T47D (cell line): ENCODE data around the gene NAA16.

Experiments used
- DNase-seq, 2 experiments: peaks; one replicate each; pipeline versions ENCODE4 v3.0.0 to v3.0.0-alpha.2; 2011 to 2012; ENCODE audit warnings: low read depth in 1 of 2, low spot score in 1 of 2
- JUND ChIP-seq: IDR thresholded peaks from 2 replicates; pipeline ENCODE4 v1.6.1; 2012; ENCODE audit warnings: low read depth
- in situ Hi-C: cut with HindIII; loops from 2 replicates; pipeline ENCODE4 v1.10.0; 2016; ENCODE audit warnings: low sequenced_read_pairs, low pct_unique_long_range_greater_than_20kb

NAA16 gene

DNA sequence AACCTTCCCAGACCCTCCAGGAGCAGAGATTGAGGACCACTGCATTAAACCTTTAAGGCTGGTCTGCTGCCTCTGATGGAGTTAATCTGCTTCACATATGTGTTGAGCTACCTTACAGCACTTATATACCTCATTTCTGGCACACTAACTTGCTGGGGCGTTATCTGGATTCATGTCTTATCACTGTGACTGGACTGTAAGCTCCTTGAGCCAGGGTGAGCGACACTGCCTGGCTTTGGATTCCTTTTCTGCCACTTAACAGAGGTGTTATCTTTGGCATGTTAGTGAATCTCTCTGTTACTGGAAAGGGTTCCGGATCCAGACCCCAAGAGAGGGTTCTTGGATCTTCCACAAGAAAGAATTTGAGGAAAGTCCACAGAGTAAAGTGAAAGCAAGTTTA lies 76.5 kb downstream of the NAA16 start:
- TF ChIP-seq JUND = no peak
- DNase-seq = no peak
- in situ Hi-C loops = no loop called here

- in situ Hi-C loops = no loop called here
- TF ChIP-seq JUND = no peak
Measured at GRCh38 chr13:41388143-41388881, 77.2 kb downstream of the NAA16 start.

GRCh38 chr13:41389580-41389979 lies 78.5 kb downstream of the NAA16 start:
- no peak for TF ChIP-seq JUND
- in situ Hi-C loops = no loop called here
- no peak for DNase-seq

More at GRCh38 chr13:41388143-41388881, 77.2 kb downstream of the NAA16 start:
- no peak for DNase-seq

DNA sequence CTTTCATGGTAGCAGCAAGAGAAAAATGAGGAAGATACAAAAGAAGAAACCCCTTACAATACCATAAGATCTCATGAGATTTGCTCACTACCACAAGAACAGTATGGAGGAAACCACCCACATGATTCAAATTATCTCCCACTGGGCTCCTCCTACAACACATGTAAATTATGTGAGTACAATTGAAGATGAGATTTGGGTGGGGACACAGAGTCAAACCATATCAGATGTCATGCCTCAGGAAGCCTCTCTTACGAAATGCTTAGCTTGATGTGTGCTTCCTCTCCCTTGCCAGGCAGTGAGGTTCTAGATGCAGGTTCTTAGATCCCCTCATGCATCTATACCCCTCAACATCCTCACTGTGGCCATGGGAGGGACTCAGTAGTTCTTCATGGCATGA lies 83.1 kb downstream of the NAA16 start:
- in situ Hi-C loops = no loop called here
- DNase-seq = no peak
- no peak for TF ChIP-seq JUND

DNA sequence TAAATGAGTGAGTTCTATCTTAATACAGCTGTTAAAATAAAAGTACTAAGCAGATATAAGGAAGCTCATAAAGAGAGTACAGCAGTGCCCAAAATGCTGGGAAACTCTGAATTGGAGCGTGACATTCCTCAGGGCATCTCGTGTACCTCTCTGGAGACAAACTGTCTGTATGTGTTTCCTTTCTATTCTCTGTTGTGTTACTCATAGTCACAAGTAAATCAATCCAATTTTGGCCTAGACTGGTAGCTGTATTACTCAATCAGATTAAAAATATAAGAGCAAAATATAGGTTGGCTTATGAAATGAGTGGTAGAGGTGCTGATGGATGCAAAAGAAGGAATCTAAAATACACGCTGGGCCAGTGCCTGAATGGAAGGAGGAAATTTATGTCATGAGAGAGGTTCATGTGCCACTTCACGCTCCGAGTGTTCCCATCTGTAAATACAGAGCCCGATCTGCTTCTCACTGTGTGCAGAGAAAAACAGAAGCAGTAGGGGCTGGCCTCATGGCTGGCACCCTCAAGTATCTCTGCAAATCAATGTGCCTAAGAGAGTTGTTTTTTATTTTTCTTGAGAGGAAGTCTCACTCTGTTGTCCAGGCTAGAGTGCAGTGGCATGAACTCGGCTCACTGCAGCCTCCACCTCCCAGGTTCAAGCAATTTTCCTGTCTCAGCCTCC lies 87.6 kb downstream of the NAA16 start:
- no peak for DNase-seq
- in situ Hi-C loops = no loop called here
- no peak for TF ChIP-seq JUND

DNA sequence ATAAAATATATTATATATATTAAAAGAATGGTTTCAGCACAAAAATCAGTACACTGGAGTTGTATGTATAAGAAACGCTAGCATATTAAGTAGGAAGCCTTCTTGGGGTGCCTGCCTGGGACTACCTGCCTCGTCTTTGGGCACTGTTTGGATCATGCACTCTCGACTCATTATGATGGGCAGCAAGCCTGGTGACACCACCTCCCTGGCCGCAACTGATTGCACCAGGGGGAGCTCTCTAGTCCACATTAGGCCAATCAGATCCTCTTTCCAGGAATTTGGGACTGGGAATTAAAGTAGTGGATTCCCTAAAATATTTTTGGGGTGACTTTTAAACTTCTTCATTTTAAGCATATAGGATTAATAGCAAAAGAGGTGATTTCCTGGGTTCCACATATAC lies 90.3 kb downstream of the NAA16 start:
- no peak for DNase-seq
- in situ Hi-C loops = no loop called here
- TF ChIP-seq JUND = no peak

GRCh38 chr13:41402691-41403511 lies 91.8 kb downstream of the NAA16 start:
- no peak for TF ChIP-seq JUND
- no peak for DNase-seq
- in situ Hi-C loops = no loop called here

DNA sequence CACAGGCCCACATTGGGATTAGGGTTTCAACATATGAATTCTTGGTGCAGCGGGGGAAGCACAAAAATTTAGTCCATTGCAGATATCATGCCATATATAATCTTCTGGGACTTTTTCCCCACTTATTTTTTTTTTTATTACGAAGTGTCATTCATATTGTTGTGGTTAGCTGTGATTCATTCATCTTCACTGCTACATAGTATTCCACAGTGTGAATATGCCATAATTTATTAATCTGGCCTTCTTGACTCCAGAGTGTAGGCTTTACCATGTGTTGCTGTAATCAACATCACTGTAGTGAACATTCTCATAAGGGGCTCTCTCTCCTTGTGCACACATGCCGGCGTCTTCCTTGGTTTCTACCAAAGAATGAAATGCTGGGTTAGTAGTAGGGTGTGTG lies 92.9 kb downstream of the NAA16 start:
- TF ChIP-seq JUND = no peak
- no peak for DNase-seq
- in situ Hi-C loops = no loop called here

DNA sequence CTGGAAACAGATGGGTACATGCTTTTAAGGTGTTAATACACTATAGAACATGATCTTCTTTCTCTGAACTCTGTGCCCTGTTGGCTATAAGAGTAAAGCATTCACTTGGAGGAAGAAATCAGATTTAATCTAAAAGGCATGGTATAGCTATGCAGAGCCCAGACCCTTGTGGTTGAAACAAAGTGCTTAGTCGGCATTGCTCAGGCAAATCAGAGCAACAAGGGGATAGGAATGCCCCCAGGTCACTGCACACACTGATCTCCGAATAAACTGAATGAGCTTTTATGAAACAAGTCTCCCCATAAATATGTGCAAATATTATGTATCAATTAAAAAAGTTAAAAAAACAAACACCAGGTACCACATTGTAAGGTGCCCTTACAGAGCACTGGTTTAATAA lies 94.3 kb downstream of the NAA16 start:
- in situ Hi-C loops = no loop called here
- no peak for TF ChIP-seq JUND
- DNase-seq = no peak

DNA sequence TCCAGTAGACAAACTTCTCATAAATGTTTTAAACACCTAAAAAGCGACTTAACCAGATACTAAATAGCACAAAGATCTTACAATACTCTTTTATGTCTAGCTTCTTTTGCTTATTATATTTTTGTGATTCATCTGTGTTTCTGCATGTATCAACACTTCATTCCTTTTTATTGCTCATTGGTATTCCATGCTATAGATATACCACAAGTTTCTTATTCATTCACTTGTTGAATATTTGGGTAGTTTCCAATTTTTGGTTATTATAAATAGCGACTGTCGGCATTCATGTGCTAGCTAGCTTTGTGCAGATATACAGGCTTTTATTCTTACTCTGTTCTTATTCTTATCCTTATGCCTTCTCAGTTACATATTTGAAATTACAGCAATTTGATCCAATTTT lies 96.3 kb downstream of the NAA16 start:
- DNase-seq = no peak
- no peak for TF ChIP-seq JUND
- in situ Hi-C loops = no loop called here

GRCh38 chr13:41408121-41408520 lies 97.1 kb downstream of the NAA16 start:
- TF ChIP-seq JUND = no peak
- DNase-seq = no peak
- in situ Hi-C loops = no loop called here

DNA sequence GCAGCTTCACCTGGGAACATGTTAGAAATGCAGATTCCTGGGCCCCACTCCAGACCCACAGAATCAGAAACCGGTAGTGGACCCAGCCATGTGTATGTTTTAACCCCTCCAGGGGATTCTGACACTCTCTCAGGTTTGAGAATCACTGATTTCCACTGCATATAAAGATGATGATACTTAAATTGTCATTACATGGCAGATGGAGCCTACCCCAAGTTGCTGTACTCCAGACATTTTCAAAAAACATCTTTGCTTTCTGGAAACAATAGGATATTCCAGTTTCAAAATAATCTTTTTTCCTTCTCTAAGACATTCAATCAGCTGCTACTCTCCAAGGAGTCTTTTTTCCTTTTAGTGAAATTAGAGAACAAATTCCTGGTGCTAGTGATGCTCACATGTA lies 97.7 kb downstream of the NAA16 start:
- in situ Hi-C loops = no loop called here

DNA sequence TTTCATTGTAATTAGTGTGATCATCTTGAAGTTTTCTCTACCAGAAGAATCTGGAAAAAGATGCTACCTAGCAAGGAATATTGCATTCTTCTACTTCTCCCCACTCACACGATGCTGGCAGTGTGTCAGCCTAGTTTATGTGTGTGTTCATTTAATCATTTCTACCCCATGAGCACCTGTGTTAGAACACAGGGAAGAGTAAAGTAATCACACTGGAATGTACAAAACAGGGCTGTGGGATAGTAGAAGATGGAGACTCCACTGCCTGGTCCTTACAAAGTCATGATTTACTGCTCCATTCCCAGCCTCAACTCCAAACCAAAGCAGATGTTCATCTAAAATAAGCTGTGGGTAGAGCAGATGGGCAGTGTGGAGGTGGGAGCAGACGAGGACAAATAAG lies 98.5 kb downstream of the NAA16 start:
- DNase-seq = no peak
- TF ChIP-seq JUND = no peak
- in situ Hi-C loops = no loop called here

More for the DNA sequence above, 97.7 kb downstream of the NAA16 start:
- no peak for TF ChIP-seq JUND
- no peak for DNase-seq
